GM21529 (cell line): ENCODE results near the gene TMEM209.
"Not testable (repeated sequence)": the region's sequence is repeated elsewhere in the genome, so short reads cannot be mapped to it uniquely, and the experiment has no call there.

ENCODE experiments used
- ATAC-seq: cut with Tn5 transposase; IDR thresholded peaks from one replicate; pipeline ENCODE4 v1.9.1; 2021; ENCODE audit not compliant: unreplicated experiment

The TMEM209 gene

GRCh38 chr7:130131191-130131834 lies 73.9 kb downstream of the TMEM209 start:
- no peak for ATAC-seq

- ATAC-seq: no peak
These were observed 76.2 kb downstream of the TMEM209 start for GRCh38 chr7:130129011-130129411.

DNA sequence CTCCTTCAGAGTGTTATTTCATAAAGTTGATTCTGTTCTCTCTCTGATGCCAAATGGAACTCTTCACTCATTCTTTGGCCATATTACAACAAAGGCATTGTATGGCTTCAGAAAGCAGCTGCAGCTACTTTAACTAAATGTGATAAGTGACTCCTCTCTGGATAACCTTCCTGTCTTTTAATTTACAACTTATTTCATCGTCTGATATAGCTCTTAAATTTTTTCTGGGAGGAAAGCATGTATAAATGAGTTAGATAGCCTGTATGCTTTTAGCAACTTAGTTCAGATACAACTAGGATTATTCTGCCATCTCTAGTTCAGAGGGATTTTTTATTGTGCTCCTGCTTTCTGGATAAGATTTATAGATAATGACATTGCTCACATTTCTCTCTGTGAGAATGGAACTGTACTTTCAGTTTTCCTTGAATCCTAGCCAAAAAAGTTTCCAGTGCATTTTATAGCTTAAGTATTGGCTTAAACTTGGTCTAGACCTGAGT lies 77.3 kb downstream of the TMEM209 start:
- ATAC-seq: no peak

DNA sequence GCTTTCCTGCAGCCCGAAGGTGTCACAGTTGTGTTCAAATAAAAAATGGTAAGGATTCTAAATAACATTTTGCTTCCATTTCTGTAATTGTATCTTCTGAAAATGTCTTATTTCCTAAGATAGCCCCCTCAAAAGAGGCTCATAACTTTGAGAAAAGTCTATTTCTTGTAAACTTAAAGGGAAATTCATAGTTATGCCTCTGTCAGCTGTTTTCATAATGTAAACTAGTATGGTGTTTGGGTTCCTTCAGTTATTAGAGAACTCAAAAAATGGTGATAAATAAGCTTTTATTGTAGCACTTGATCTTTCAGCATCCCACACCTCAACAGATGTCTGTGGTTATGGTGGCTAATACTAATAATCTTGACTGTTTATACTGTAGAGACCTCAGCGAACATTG lies 77.8 kb downstream of the TMEM209 start:
- ATAC-seq: no peak

DNA sequence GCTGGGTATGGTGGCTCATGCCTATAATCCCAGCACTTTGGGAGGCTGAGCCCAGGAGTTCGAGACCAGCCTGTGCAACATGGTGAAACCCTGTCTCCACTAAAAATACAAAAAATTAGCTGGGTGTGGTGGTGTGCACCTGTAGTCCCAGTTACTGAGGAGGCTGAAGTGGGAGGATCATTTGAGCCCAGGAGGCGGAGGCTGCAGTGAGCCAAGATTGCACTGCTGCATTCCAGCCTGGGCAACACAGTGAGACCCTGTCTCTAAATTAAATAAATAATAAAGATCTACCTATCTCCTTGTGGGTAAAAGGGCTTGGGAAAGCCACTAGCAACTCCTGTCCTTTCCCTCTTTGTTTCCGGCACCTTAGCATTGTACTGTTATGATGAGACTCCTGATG lies 78.4 kb downstream of the TMEM209 start:
- ATAC-seq: not testable (repeated sequence)

DNA sequence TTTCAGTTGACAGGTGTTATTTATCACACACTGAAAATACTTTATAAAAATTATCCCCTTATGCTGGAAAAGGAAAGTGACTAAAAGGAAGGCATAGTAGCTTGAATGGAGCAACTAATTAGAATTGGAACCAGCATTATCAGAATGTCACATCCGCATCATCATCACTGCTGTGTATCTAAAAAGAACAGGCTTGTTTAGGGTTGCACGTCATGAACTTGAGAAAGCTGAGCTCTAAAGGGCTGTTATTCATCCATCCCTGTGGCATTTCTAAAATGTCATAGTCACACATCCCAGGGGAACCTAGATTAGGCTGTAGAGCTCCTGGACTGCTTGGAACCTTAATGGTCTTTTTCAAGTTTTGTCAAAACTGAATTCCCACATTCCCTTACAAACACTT lies 80.5 kb downstream of the TMEM209 start:
- ATAC-seq: no peak

- no peak for ATAC-seq
These were observed 81.7 kb downstream of the TMEM209 start for GRCh38 chr7:130123501-130123900.

- ATAC-seq: no peak
These were observed 86.4 kb downstream of the TMEM209 start for GRCh38 chr7:130118801-130119200.

GRCh38 chr7:130118294-130118693 lies 86.9 kb downstream of the TMEM209 start:
- no peak for ATAC-seq

GRCh38 chr7:130114776-130115175 lies 90.4 kb downstream of the TMEM209 start:
- no peak for ATAC-seq
